ENCODE data around the gene SBF1. TPM values are rescaled to one million over a fixed set of nuclear protein-coding genes. Genes with fewer than 3 reads are reported as not detected.

The SBF1 gene
- total RNA-seq, 2 experiments from 2014 or later, result 126 to 130 TPM

DNA sequence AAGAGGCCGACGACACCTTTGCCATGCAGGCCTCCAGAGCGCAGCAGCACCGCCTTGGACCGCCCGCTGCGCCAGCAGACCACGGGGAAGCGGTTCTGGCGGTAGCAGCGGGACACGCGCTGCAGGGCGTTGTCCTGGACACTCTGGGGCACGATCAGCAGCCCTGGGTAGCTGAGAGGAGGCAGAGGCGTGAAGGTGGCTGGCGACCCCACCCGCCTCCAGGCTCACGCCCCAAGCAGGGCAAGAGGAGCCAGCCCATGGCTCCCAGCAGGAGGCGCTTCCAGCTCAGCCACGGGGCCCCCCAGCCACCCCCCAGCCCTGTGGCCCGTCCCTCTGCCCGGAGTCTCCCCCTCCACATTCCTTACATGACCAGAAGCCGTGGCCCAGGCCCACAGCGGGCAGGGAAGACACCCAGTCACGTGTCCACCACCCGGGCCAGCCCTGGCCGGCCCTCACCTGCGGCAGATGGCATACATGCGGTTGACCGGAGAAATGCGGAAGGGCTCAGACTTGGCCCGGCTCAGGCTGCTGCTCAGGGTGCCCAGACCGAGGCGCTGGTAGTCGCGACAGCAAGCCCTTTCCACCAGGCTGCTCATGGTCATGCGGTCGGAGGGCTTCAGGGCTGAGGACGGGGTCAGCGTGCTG, 15.2 kb downstream of the SBF1 start:
- CTCF ChIA-PET, result interaction anchor here (1.8 kb wide), 1 partner anchor 14 kb away, joined by 7 read pairs; no protein-coding TSS in a partner anchor
- POLR2A ChIA-PET, result no interaction called here

- POLR2A ChIA-PET, result no interaction called here
- CTCF ChIA-PET, result interaction anchor here (1.8 to 3.0 kb wide), 2 partner anchors 8 to 15 kb away, joined by 7 to 8 read pairs; no protein-coding TSS in a partner anchor
Measured at GRCh38 chr22:50459016-50459415, 15.8 kb downstream of the SBF1 start.

- ChIA-PET POLR2A (no interaction called here), CTCF (interaction anchor here (2.4 to 3.0 kb wide), 2 partner anchors 10 to 16 kb away, joined by 8 to 12 read pairs; no protein-coding TSS in a partner anchor)
Measured at GRCh38 chr22:50456466-50457234, 18.2 kb downstream of the SBF1 start.

GRCh38 chr22:50456026-50456425, 18.8 kb downstream of the SBF1 start:
- CTCF ChIA-PET, result interaction anchor here (0.6 to 3.0 kb wide), 4 partner anchors 11 to 107 kb away, joined by 3 to 12 read pairs (median 6); partner anchors contain the start of genes SCO2 and SYCE3

DNA sequence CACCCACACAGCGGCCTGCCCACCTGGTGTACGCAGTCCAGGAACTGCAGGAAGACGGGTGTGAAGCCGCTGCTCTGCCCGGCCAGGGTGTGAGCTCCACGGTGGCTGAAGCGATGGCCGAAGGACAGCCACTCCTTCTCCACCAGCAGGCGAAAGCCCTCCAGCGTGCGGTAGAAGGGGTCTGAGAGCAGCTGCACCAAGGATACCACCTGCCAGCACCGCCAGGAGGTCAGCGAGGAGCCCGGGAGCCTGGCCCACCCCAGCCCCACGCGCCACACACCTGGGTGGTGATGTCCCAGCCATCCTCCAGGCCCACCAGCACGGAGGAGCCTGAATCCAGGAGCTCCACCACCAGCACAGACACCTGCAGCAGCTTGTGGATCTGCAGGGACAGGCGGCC, 19.6 kb downstream of the SBF1 start:
- CTCF ChIA-PET, result interaction anchor here (1.2 to 2.4 kb wide), 2 partner anchors 17 to 70 kb away, joined by 3 to 12 read pairs; partner anchors contain the start of gene SCO2
- POLR2A ChIA-PET, result no interaction called here

More at GRCh38 chr22:50456026-50456425, 18.8 kb downstream of the SBF1 start:
- POLR2A ChIA-PET, result no interaction called here

GRCh38 chr22:50454556-50455075, 20.2 kb downstream of the SBF1 start:
- POLR2A ChIA-PET, result no interaction called here
- CTCF ChIA-PET, result interaction anchor here (1.2 to 1.8 kb wide), 2 partner anchors 43 to 71 kb away, joined by 3 to 7 read pairs; partner anchors contain the start of gene SCO2

DNA sequence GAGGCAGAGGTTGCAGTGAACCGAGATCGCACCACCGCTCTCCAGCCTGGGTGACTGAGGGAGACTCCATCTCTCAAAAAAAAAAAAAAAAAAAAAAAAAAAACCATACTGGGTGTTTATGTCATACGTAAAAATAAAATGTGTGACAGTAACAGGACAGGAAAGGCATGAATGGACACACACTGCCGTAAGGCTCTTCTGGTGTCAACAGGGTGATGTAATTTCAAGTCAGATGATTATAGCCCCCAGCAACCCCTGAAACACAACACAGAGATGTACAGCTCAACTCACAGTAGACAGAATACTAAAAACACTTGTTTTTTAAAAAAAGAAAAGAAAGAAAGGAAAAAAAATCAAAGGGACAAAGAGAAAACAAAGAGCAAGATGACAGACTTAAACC, 22.2 kb downstream of the SBF1 start:
- ChIA-PET POLR2A (interaction anchor here (0.6 to 1.4 kb wide), 4 partner anchors 72 to 167 kb away, joined by 3 to 7 read pairs (median 6); no protein-coding TSS in a partner anchor), CTCF (interaction anchor here (0.7 to 1.9 kb wide), 6 partner anchors 16 to 137 kb away, joined by 3 to 8 read pairs (median 4); partner anchors contain the start of gene SCO2)

DNA sequence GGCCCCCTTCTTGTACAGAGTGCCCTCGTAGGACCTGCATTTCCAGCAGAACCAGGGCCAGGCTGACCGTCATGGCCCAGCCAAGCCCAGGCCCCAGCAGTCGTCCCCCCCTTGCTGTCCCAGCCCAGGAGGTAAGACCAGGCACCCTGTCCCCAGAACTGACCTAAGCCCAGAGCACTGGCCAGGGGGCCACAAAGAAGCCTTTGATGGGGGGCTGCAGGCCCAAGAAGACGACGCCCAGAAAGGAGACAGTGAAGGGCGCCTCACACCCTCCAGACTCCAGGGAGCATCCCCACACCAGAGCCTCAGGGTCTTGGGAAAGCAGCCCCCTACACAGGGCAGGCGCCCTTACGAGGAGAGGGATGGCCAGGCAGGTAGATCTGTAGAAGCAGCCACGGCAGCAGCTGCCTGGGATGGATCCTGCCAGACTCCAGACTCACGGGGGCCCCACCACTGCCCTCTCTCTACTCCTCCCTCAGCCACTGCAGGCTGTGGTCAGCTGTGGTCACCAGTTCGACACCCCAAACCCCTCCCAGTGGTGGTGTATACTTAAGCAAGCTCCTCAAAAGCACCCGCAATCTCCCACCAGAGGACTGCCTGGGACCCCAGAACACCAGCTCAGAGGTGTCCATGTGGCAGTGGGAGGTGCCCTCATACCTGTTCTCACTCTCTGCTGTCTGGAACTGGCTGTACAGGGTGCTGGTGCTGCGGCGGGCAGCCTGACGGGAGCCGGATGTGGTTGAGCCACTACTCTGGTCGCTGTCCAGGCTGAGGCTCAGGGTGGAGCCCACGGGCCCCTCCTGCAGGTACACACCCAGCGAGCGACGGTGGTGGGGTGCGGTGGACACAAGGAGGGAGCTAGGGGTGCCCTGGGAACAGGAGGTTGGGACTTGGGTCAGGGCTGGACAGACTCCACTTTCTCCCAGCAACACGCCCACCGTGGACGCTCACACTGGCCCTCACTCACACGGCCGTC, 27.0 kb downstream of the SBF1 start:
- ChIA-PET CTCF (no interaction called here), POLR2A (no interaction called here)

- CTCF ChIA-PET, result no interaction called here
- POLR2A ChIA-PET, result no interaction called here
Measured at GRCh38 chr22:50446708-50447575, 27.9 kb downstream of the SBF1 start.

GRCh38 chr22:50445880-50446707, 28.7 kb downstream of the SBF1 start:
- ChIA-PET CTCF (interaction anchor here (1.2 kb wide), 1 partner anchor 21 kb away, joined by 4 read pairs; no protein-coding TSS in a partner anchor), POLR2A (no interaction called here)

DNA sequence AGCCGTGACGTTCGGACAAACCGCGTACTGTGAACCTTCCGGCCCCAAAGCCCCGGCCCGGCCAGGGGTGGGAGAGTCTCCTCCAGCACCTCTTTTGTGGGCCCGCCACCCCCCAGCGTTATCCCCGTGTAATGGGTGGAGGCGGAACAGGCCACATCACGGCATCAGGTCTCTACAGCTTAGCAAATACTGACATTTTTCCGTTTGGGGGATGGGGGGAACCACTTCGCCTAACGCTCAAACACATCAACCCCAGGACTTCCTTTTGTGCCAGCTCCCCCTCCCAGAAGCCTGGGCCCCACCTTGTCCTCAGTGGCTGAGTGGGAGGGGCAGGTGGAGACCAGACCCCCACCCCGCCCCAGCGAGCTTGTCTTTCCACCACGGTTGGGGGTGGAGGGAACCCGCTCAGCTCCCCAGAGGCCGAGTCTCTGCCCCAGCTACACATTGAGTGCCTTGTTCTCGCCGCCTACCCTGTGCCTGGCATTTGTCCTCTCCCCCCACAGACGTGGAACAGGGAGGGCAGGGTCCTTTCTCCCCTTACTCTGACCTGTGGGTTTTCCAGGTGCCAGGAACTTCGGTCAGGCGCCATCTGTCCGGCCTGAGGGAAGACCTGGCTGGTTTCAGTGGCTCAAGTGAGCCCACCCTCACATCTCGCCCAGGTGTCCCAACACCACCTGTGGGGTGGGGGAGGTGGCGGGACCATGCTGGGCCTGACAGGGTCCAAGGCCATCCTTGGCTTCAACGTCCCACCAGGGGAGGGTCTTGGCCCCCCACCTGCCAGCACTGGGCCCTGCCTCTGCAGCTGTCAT, 29.6 kb downstream of the SBF1 start:
- ChIA-PET CTCF (interaction anchor here (1.2 to 1.4 kb wide), 2 partner anchors 22 to 81 kb away, joined by 3 to 4 read pairs; no protein-coding TSS in a partner anchor), POLR2A (interaction anchor here (0.7 to 1.0 kb wide), 2 partner anchors 25 to 35 kb away, joined by 3 to 4 read pairs; no protein-coding TSS in a partner anchor)

DNA sequence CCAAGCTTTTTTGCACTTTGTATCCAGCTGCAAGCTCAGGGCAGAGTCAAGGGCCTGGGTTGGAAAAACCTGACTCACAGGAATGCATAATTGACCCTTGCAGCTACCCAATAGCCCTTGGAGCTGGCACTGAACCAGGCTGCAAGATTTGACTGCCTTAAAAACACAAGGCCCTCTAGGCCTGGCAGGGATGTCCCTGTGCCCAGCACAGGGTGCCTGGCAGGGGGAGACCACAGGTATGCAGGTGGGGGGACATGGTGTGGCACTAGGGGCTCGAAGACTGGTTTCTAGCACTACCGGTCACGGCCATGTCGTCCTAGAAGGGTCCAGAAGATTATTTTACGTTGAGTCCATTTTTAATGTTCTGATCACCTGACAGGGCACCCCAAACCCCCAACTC, 30.2 kb downstream of the SBF1 start:
- ChIA-PET POLR2A (interaction anchor here (0.7 to 1.0 kb wide), 3 partner anchors 25 to 36 kb away, joined by 3 to 4 read pairs (median 3); no protein-coding TSS in a partner anchor), CTCF (interaction anchor here (1.2 to 1.4 kb wide), 2 partner anchors 23 to 81 kb away, joined by 3 to 4 read pairs; no protein-coding TSS in a partner anchor)

DNA sequence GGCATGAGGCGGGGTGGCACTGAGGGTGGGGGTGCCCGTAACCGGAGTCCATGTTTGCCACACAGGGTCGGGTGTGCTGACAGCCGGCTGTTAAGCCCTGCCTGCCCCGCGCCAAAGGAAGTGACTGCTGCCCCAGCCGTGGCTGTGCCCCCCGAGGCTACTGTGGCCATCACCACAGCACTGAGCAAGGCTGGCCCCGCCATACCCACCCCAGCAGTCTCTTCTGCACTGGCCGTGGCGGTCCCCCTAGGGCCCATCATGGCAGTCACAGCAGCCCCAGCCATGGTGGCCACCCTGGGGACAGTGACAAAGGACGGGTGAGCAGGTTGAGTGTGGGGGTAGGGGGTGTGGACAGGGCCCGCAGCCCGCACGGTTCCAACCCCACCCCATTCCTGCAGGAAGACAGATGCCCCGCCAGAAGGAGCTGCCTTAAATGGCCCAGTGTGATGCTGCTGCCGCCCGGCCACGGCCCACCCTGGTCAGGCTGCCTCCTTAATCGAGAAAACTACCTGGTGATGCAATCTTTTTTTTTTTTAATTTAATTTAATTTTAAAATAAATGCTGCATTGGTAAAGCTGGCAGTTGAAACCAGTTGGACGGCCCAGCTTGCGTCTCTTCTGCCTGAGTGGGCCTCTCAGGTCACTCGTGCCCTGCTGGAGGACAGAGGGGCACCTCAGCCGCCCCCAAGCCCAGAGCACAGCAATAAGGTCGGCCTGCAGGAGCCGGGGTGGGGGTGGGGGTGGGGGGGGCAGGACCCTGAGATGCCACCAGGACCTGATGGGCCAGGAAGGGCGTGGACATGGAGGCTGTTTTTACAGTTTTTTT, 30.8 kb downstream of the SBF1 start:
- CTCF ChIA-PET, result interaction anchor here (0.9 to 1.4 kb wide), 2 partner anchors 26 to 82 kb away, joined by 3 read pairs; no protein-coding TSS in a partner anchor
- POLR2A ChIA-PET, result interaction anchor here (0.7 to 1.0 kb wide), 2 partner anchors 26 to 37 kb away, joined by 3 read pairs; no protein-coding TSS in a partner anchor

GRCh38 chr22:50443197-50443596, 31.6 kb downstream of the SBF1 start:
- ChIA-PET POLR2A (interaction anchor here (0.5 kb wide), 1 partner anchor 69 kb away, joined by 4 read pairs; no protein-coding TSS in a partner anchor), CTCF (interaction anchor here (0.9 kb wide), 1 partner anchor 27 kb away, joined by 3 read pairs; no protein-coding TSS in a partner anchor)

- POLR2A ChIA-PET, result no interaction called here
- CTCF ChIA-PET, result no interaction called here
Measured at GRCh38 chr22:50441428-50441993, 33.3 kb downstream of the SBF1 start.

Data from activated CD8-positive, alpha-beta memory T cell treated with anti-CD3 and anti-CD28 coated beads for 36 hours (primary cell).